GM18526 (cell line): Measurements from ENCODE around the gene CTSS.

Experiments
- POLR2A ChIP-seq: IDR thresholded peaks from 3 replicates; pipeline ENCODE4 v1.6.1; 2011; ENCODE audit not compliant: insufficient read length; ENCODE audit errors: extremely low read depth

Gene CTSS

DNA sequence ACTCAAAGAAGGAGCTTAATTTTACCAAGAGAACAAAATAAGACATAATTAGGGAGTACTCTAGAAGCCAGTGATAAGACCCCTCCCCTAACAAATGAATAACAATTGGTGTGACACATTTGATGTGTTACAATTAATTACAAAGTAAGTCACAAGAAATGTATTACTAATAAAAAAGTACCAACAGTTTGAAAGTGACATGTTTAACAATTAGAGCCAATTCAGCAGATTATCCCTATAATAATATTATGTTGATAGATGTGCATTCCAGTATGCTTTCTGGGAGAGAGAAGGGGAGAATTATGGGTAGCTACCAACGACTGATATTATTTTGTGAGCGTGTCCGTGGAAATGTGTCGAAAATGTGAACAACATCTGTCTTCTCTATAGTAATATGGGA lies 23.4 kb upstream of the CTSS start:
- no peak for TF ChIP-seq POLR2A

DNA sequence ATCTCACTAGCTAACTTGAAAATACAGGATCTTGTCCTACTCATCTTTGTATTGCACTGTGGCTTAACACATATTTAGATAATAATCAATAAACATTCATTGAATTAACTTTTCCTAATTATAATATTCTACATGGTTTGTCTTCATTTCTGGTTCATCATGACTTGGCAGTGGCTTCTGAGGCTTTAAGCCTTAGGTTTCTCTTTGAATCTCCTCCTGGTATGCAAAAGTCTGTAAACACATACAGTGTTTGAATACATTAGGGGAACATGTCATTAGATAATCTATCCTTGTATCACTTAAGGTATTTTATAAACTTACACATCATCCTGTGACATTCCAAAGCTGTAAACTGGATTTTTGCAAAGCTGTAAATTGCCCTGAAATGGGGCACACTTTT lies 21.9 kb upstream of the CTSS start:
- no peak for TF ChIP-seq POLR2A

DNA sequence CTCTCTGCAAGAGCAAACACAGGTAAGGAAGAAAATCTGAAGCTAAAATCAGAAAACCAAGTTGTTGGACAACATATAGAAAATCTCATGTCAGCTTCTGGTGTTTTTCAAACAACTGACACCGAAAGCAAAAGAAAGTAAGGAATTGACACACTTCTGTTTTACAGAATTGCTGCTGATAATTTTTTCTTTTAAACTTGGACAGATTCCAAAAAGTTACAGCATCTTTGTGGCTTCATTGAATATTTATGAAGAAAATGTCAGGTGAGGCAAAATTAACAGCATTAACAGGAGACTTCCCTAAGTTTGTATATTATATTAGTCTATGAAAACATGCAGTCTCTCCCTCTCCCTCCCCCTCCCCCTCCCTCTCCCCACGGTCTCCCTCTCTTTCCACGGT lies 14.9 kb upstream of the CTSS start:
- no peak for TF ChIP-seq POLR2A

DNA sequence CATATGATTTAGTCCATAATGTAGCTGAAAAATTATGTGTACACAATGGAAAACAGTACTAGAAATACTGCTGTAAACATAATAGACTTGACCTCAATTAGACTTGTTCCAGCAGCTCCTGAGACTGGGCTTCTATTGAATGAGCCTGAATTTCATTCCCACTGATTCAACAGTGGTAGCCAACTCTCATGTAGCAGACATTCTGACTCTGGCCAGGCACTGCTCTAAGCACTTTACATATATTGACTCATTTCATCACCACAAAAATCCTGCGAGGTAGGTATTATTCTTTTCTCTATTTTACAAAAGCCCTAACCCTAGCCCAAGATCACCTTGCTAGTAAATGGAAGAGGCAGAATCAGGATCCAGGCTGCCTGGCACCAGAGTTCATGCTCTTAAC lies 12.8 kb upstream of the CTSS start:
- no peak for TF ChIP-seq POLR2A

DNA sequence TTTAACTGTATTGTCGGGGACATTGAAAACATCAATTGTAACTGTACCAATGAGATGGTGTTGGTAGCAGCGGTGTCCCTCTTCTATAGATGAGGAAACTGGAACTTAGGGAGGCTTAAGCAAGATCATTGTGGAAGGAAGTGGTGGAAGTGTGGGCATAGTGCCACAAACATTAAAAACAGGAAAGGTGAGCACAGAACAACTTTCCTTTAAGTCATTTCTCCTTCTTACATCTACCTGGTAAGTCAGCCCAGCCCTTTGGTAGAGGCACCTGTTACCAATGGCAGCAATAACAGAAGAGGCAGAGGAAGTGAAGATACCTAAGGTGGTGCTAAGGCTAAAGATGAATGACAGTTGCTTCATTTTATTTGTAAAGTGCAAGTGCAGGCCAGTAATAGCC lies 12.0 kb upstream of the CTSS start:
- TF ChIP-seq POLR2A, result no peak

DNA sequence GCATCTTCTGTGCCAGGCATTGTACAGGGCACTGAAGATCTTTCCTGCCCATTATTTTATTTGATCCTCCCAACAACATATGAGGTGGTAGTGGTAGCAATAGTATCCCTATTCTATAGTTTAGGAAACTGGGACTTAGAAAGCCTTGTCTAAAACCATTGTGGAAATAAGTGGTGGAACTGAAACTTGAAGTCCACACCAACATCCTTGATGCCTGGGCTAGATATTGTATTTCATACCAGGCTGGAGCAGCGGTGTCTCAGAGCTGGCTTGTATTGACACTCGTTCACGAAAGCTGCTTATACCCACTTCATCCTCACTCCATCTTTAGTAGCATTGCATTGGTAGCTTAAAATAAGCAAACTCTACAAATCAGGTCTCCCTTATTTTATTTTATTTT lies 9.7 kb upstream of the CTSS start:
- no peak for TF ChIP-seq POLR2A

DNA sequence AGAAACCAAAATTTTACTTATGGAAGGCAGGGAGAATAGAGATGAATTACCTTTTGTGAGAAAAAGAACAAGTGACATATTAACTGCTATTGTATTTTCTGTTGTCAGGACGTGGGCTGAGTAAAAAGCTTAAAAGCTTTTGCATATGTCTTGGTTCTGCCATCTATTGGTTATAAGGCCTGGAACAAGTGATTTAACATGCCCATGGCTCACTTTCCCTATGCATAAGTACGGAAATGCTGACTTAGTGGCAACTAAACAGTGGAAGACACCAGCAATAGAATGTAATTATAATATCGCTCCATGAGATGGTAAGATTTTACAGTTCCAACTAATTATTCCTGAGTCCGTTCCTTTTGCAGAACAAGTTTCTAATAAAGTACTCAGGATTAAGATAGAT lies 6.7 kb upstream of the CTSS start:
- no peak for TF ChIP-seq POLR2A

DNA sequence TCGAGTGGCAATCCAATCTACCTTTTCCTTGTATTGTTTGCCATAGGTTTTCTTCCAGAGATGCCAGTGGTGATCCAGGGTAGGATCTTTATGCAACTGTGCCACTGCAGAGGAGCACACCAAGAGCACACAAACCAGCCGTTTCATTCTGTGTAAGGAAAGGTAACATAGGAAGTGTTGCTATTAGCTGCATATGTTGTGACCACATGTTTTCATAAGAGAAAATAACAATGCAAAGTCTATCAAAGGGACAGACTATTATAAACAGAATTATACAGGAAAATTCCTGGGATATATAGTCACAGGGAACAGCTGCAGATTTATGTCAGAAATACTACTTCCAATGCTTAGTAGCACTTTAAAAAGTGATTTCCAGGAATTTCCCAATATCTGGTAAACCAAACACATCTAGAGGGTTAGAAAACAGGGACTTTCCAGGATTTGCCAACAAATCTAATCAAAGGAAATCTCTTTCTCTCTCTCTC lies 919 bp downstream of the CTSS start:
- TF ChIP-seq POLR2A, result no peak

DNA sequence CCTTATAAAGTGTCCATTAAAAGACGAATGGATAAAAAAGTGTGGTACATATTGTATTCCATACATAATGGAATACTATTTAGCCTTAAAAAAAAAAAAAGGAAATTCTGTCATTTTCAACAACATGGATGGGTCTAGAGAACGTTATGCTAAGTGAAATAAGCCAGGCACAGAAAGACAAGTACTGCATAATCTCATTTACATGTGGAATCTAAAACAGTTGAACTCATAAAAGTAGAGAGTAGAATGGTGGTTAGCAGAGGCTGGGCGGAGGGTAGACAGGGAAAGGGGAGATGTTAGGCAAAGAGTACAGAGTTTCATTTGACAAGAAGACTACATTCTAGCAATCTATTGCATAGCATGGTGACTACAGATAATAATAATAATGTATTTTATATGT lies 2.6 kb downstream of the CTSS start:
- TF ChIP-seq POLR2A, result no peak

DNA sequence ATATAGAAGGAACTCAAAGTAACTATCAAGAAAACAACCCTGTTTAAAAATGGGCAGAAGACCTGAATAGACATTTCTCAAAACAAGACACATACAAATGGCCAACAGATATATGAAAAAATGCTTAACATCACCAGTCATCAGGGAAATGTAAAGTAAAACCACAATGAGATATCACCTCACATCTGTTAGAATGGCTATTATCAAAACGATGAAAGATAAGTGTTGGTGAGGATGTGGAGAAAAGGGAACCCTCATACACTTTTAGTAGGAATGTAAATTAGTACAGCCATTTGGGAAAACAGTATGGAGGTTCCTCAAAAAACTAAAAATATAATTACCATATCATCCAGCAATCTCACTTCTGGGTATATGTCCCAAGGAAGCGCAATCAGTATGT lies 3.0 kb downstream of the CTSS start:
- TF ChIP-seq POLR2A, result no peak

DNA sequence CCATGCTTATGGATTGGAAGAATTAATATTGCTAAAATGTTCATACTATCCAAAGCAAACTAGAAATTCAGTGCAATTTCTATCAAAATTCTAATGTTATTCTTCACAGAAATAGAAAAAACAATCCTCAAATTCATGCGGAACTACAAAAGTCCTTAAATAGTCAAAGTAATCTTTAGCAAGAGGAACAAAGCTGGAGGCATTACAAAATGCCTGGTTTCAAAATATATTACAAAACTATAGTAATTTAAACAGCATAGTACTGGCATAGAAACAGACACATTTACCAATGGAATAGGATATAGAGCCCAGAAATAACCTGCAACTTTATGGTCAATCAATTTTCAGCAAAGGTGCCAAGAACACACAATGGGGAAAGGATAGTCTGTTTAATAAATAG lies 3.8 kb downstream of the CTSS start:
- TF ChIP-seq POLR2A, result no peak

DNA sequence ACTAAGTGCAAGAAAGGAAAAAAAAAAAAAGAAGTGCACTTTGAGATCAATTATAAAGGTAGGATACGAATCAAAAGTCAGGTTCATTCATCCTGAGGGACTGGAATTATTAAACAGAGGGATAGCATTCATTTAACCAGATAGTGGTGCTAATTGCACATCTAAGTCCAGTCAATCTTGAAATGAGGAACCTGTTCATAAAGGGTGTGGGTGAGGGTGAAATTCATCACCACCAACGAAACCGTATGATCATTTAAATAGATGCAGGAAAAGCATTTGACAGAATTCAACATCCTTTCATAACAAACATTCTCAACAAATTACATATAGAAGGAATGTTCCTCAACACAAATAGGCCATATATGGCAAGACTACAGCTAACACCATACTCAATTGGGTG lies 5.6 kb downstream of the CTSS start:
- no peak for TF ChIP-seq POLR2A

DNA sequence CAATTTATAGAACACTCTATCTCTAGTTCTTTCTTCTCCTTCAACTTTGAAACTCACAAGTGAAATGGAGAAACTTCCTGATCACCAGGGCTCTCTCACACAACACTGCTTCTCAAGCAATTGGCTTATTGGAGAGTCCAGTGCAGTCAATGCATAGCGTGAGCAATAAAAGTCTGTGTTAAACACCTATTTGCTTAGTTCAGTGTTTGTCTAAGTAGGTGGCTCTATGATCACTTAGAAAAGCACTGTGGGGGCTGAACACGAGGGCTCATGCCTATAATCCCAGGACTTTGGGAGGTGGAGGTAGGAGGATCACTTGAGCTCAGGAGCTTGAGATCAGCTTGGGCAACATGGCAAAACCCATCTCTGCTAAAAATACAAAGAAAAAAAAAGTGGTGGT lies 12.2 kb downstream of the CTSS start:
- no peak for TF ChIP-seq POLR2A

DNA sequence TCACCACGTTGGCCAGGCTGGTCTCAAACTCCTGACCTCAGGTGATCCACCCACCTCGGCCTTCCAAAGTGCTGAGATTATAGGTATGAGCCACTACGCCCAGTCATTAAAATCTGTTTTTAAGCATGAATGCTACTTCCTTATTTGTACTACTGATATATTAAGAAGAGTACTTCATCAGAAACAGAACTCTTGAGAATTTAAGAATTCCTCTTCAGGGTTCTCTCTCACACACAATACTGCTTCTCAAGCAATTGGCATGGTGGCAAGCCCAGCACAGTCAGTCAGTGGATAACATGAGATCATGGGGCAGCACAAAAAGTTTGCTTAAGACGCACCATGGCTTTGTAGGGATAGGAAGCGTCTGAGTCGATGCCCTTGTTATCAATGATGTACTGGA lies 14.1 kb downstream of the CTSS start:
- no peak for TF ChIP-seq POLR2A

DNA sequence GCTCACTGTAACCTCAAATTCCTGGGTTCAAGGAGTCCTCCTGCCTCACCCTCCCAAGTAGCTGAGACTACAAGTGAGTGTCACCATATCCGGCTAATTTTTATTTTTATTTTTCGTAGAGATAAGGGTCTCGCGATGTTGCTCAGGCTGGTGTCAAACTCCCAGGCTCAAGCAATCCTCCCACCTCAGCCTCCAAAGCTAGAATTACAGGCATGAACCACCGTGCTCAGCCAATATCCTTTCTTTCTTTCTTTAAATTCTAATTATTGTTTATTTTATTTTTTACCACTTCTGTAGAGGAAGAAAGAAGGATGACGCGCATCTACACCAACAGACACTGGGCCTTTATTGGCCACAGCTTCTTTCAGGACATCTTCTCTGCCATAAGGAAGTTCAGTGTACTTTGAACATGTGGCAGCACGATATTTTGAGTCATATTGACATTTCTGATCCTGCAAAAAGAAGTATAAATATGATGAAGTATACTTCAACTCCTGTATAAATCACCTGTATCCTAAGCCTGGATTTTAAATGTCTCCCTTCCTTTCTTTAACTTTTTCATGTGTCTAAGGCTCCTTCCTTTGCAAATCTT lies 15.8 kb downstream of the CTSS start:
- no peak for TF ChIP-seq POLR2A

DNA sequence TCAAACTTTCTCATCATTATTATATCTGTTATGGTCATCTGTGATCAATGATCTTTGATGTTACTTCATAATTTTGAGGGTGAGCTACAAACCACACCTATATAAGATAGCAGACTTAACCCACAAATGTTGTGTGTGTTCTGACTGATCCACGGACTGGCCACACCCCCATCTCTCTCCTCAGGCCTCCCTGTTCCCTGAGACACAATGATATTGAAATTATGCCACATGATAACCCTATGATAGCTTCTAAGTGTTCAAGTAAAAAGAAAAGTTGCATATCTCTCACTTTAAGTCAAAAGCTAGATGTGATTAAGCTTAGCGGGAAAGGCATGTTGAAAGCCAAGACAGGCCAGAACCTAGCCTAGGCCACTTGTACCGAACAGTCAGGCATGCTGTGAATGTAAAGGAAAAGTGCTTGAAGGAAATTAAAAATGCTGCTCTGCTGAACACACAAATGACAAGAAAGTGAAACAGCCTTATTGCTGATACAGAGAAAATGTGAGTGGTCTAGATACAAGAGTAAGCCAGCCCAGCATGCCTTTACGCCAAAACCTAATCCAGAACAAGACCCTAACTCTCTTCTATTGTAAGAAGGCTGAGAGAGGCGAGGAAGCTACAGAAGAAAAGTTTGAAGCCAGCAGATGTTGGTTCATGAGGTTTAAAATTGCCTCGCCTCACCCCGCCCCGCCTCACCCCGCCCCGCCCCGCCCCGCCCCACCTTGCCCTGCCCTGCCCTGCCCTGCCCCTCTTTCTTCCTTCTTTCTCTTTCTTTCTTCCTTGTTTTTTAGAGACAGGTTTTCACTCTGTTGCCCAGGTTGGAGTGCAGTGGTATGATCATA lies 16.5 kb downstream of the CTSS start:
- no peak for TF ChIP-seq POLR2A
